Germinal center (tissue), 1 donor: ENCODE data around the gene LOX.
"Not testable (repeated sequence)": the region's sequence is repeated elsewhere in the genome, so short reads cannot be mapped to it uniquely, and the experiment has no call there.

Experiments
- DNase-seq: peaks from one replicate; pipeline ENCODE4 v3.0.0; 2012; ENCODE audit warnings: mixed read lengths, low spot score

LOX gene

DNA sequence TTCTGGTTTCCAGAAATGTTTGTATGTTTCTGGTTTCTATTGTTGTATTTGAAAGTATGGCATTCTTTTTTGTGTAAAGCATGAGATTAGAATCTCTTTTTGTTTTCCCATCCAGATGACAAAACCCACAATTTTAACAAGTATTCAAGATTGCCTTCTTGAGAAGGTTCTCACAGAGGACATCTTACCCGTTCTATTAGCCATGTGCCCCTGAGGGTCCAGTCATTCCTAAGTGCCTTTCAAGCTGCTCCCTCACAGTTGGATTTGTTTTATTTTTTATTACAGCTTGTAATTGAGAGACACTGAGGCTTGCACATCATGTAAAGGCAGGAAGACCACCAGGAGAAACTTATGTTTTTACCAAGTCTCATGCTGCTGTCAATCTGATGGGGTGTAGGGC lies 19.3 kb upstream of the LOX start:
- no peak for DNase-seq

- no peak for DNase-seq
Observed at GRCh38 chr5:122095158-122095557, 17.1 kb upstream of the LOX start.

GRCh38 chr5:122094251-122094650 lies 16.2 kb upstream of the LOX start:
- DNase-seq = not testable (repeated sequence)

- DNase-seq = no peak
Observed at GRCh38 chr5:122093415-122094180, 15.5 kb upstream of the LOX start.

DNA sequence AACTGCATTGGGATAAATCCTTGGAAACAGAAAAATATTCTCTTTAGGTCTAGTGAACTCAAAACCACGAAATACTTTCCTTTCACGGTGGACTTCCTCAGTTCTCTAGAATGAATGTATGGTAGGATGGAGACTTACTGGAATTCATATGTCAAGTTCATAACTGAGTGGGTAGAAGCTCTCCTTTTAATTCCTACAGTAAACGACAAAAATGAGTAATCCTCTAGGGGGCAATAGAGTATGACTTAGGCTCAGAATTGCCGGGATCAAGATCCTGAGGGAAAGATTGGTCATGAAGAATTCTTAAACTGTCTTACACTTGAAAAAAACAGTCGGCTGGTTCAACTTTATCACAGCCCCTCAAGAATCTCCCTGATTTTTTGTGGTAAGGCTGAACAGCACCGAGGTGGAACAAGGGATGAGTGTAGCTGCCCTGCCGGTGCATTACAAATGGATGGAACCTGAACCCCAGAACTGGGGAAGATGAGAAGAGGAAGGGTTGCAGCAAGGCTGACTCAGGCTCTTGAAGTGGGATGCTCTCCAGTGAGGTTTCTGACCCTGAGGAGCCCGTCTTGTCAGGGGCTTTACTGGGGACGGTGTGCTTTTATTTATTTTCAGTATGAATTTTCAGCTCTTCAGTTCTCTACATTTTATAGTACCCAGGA lies 14.0 kb upstream of the LOX start:
- DNase-seq = no peak

DNA sequence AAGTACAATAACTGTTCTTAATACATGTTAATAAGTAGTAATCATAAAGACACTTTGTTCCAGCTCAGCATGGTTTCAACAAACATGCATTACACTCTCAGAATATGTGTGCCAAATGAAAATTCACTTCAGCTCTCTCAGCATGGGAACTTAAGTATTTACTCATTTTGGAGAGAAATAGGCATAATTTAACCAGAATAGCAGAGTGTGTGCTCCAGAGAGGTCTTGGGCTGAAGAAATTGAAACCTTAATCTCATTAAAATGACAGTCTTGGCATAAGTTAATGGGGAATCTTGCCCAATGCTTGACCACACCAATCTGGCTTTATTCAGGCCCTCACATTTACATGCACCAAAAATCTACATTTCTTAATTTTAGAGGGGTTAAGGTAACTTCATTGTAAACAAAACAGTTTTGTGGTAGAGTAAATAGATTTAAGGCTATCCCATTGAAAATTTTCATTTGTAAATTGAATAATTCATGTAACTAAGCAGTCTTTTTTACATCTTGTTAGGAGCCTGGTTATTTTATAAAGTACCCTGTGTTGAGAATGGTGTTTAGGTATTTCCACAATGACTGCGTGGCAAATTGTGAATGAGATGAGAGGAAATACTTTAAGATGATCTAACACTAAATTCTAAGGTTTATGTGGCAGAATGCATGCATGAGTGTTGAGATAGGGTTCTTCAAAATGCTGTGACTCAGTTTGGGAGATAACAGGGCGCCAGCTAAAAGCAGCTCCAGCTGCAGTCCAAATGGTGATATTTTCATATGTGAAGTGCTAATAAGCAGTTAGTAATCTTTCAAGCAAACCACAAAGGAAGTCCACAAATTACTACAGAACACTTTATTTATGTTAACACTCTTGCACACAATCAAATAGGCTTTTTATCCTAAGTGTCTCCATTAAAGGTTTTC lies 11.3 kb upstream of the LOX start:
- DNase-seq = no peak

GRCh38 chr5:122085041-122085440 lies 7.0 kb upstream of the LOX start:
- DNase-seq = no peak

DNA sequence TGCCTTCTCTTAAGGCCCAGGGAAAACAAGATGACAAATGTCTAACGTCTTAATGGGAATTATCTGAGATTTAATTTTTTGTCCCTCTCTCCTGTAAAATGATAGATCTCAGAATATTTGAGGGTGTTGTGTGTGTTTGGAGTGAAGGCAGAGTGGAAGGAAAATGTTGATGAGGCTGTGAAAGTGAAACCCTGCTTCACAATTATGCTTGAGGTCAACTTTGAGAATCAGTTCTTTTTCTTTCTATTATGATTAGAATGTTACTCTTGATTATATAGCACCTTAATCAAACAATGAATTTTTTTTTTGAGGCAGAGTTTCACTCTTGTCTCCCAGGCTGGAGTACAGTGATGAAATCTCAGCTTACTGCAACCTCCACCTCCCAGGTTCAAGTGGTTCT lies 5.5 kb upstream of the LOX start:
- DNase-seq = no peak

DNA sequence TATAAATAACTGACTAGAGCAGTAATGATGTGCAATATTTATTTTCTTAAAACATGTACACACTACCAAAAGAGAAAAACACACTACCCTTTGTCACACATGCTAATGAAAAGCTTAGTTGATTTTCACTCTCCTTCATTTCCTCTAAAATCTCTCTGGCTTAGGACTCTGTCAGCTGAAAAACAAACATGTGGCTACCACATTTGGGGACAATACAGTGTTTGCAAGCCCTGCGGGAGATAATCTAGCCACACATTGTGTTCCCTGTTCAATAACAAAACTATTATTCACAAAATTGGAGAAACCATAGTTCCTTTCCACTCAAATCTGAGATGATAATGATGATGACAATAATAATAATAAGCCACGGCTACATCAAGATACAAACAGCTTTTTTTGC lies 3.5 kb upstream of the LOX start:
- no peak for DNase-seq

- no peak for DNase-seq
Observed at GRCh38 chr5:122077366-122078115, 518 bp downstream of the LOX start.

GRCh38 chr5:122076669-122077365 lies 1.2 kb downstream of the LOX start:
- no peak for DNase-seq

- no peak for DNase-seq
Observed at GRCh38 chr5:122076050-122076461, 2.0 kb downstream of the LOX start.

DNA sequence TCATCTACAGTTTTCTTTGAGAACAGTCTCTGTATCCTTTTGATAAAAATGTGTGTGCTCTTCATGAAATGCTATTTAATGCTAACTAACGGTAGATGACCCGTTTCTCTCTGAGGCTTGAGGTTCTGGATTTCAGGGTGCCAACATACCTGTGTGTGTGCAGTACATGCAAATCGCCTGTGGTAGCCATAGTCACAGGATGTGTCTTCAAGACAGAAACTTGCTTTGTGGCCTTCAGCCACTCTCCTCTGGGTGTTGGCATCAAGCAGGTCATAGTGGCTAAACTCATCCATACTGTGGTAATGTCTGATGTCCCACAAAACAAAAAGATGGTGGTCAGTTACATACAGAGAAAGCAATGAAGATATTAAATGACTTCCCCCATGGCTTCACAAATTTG lies 4.2 kb downstream of the LOX start:
- DNase-seq = no peak

GRCh38 chr5:122073018-122073417 lies 5.0 kb downstream of the LOX start:
- no peak for DNase-seq

GRCh38 chr5:122067390-122067789 lies 10.7 kb downstream of the LOX start:
- no peak for DNase-seq

DNA sequence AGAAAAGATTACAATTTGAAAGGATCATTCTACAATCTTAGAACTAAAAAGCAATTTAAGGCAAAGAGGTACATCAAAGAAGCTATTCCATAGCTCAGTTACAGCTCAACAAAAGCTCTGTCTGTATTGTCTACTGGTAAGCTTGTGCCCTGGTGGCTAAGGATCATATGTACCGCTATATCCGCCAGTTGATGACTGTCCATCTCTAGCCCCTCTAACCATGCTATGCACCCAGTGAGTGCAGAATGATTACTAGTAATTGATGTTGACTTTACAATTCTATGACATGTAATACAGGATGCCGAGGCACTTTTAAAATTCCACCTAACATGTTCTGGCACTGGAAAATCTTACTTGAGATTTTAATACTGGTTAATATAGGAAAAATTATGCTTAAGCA lies 13.1 kb downstream of the LOX start:
- DNase-seq = no peak

- DNase-seq = no peak
Observed at GRCh38 chr5:122063836-122064235, 14.2 kb downstream of the LOX start.

DNA sequence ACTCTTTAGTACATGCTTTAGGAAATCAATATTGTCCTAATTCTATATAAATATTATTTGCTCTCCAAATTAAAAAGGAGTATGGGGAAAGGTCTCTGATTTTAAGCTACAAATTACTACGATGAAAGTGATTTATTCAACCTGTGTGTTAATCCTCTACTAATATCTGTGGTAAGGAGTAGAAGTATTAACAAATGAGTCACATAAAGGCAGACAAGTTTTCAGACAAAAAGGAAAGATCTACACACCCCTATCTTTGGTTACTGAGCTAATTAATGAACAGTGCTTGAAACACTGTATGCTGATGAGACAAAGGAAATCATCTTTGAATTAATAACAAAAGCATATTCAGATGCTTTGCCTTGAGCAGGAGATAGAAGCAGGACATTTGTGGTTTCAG lies 15.9 kb downstream of the LOX start:
- no peak for DNase-seq

GRCh38 chr5:122056913-122057312 lies 21.1 kb downstream of the LOX start:
- no peak for DNase-seq

DNA sequence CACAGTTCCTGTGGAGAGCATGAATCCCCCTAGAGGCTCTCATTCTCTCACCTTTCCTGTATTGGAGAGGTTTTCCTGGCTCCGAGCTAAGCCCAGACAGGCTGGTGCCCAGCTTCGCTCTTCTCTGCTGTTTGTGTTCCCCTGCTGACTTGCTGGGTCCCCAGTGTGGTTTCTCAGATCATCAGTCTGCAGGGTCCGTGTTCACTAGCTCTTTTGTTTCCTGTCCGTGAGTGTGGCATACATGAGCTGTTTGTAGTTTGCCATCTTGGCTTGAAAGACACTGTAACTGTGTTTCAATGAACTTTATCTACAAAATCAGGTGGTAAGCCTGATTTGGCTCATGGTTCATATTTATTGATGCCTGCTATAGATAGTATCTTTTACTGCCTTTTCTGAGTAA lies 23.8 kb downstream of the LOX start:
- DNase-seq = no peak
